Suprapubic skin (tissue), 4 donors: Measurements from ENCODE around the gene KIF13A.

Experiments used
- CTCF ChIP-seq, 2 donors: fragments of 200-600 bp in 1 of 2; fragments of 450-650 bp in 1 of 2; sonication (generic) in 1 of 2; IDR thresholded peaks; one replicate each; pipeline ENCODE4 v1.5.1; 2016 to 2019; ENCODE audit warnings: antibody characterized with exemption in 2 of 2, mild to moderate bottlenecking in 1 of 2, moderate library complexity in 1 of 2
- POLR2A ChIP-seq, 2 donors: fragments of 450-650 bp; IDR thresholded peaks; one replicate each; pipeline ENCODE4 v1.6.1; 2017; ENCODE audit warnings: antibody characterized with exemption in 2 of 2, mild to moderate bottlenecking in 2 of 2, moderate library complexity in 2 of 2
- POLR2AphosphoS5 ChIP-seq, 3 donors: sonication (generic); formaldehyde crosslinking; IDR thresholded peaks; one replicate each; pipeline ENCODE4 v1.6.1; 2017; ENCODE audit warnings: antibody characterized with exemption in 3 of 3

GRCh38 chr6:17855381-17855780, 132.1 kb downstream of the KIF13A start:
- TF ChIP-seq CTCF (IDR thresholded peaks at IDR 0.05), result no peak
- TF ChIP-seq POLR2A (IDR thresholded peaks at IDR 0.05), result no peak
- no peak for TF ChIP-seq POLR2AphosphoS5 (IDR thresholded peaks at IDR 0.05)
